ENCODE measurements around the gene MBD5. TPM values are rescaled to one million over a fixed set of nuclear protein-coding genes. Genes with fewer than 3 reads are reported as not detected.

The MBD5 gene
- total and polyA plus RNA-seq, 2 of the 4 experiments (the other 2 are of a cell fraction), result 9.8 to 14.2 TPM

- TF ChIP-seq, protein P1, sequence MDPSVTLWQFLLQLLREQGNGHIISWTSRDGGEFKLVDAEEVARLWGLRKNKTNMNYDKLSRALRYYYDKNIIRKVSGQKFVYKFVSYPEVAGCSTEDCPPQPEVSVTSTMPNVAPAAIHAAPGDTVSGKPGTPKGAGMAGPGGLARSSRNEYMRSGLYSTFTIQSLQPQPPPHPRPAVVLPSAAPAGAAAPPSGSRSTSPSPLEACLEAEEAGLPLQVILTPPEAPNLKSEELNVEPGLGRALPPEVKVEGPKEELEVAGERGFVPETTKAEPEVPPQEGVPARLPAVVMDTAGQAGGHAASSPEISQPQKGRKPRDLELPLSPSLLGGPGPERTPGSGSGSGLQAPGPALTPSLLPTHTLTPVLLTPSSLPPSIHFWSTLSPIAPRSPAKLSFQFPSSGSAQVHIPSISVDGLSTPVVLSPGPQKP (IDR thresholded peaks at IDR 0.05; ENCODE audit: borderline replicate concordance, low read depth, low read length), result no peak
Measured at GRCh38 chr2:148527488-148528340, 506.8 kb downstream of the MBD5 start (continued).

DNA sequence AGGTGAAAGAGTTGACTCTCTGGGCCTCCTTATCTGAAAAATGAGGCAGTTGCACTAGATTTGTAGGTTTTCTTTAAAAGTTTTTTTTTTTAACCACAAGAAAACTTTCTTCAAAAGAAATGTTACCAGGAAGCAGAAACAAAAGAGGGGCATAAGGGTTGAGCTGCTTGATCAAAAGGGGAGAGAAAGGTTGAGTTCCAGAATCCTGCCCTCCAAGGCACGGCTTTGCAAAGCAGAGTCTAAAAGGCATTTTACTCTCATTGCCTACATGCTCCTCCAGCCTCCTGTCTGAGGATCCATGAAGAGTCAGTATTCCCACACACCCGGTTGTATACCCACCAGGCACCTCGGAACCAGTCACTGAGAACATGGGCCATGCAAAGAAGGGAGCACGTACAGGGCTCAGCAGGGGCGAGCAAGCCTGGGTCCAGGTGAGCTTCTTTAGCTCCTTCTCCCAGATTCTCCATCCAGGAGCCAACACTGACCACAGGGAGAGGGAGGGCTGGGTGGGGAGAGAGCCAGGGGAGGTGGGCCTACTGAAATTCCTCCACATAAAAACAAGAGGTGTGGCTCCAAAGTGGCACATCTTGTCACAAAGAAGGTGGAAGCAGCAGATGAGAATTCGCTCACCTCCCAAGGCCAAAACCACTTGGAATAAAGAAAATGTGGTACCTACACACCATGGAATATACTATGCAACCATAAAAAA, 507.6 kb downstream of the MBD5 start:
- H3K14ac ChIP-seq (replicated peaks; ENCODE audit: low read depth, low read length), result no peak overlapping the region
- no peaks in the 10 kb centered on the region for H3K36me3 ChIP-seq (ENCODE audit: control insufficient read depth, insufficient read depth, low read length)
- no peak overlapping the region for H3K18ac ChIP-seq (ENCODE audit: low read depth, low read length)
- H2AK9ac ChIP-seq (replicated peaks; ENCODE audit: low read depth, low read length, poor library complexity), result no peak overlapping the region
- H2BK5ac ChIP-seq (ENCODE audit: low read depth, low read length, poor library complexity, severe bottlenecking), result no peak overlapping the region
- no TSS peak for BruUV-seq (replicated peaks)
- no peak for TF ChIP-seq FOS (IDR thresholded peaks at IDR 0.05; ENCODE audit: low read depth, low read length)
- no peak for TF ChIP-seq CEBPB (IDR thresholded peaks at IDR 0.05; ENCODE audit: low read depth, low read length)
- no peak for TF ChIP-seq MAFK (IDR thresholded peaks at IDR 0.05; ENCODE audit: low read depth, low read length)
- H3K79me1 ChIP-seq (ENCODE audit: low read depth in 1 of 2, low read length in 2 of 2), result no peaks in the 10 kb centered on the region
- no peak overlapping the region for H3K9ac ChIP-seq (ENCODE audit: low read depth, low read length)
- in situ Hi-C loops (cut with MboI; ENCODE audit: low sequenced_read_pairs), result no loop called here
- ATAC-seq (ENCODE audit: low read depth) (no peak), DNase-seq (no peak)
- no peaks in the 10 kb centered on the region for H3K9me1 ChIP-seq (ENCODE audit: insufficient read depth, low read length)
- no peaks in the 10 kb centered on the region; the same call in 1 of the 2 replicates for H4K20me1 ChIP-seq (ENCODE audit: insufficient read depth, low read length)
- no peak overlapping the region for H3K4ac ChIP-seq (ENCODE audit: low read depth, low read length)
- H2AFZ ChIP-seq (replicated peaks; ENCODE audit: low read length, poor library complexity), result no peak overlapping the region
- no peak overlapping the region for H3K27ac ChIP-seq (ENCODE audit: insufficient read depth, low read length)
- H4K5ac ChIP-seq (ENCODE audit: low read depth, low read length), result no peak overlapping the region
- H3K23ac ChIP-seq (ENCODE audit: low read depth, low read length), result no peak overlapping the region
- no peak overlapping the region for H2BK20ac ChIP-seq (ENCODE audit: low read depth, low read length)
- dilution Hi-C loops (cut with HindIII; ENCODE audit: low sequenced_read_pairs, unreplicated experiment), result no loop called here
- no peak overlapping the region for H4K8ac ChIP-seq (ENCODE audit: low read depth in 2 of 2, low read length in 2 of 2)
- no peaks in the 10 kb centered on the region for H3K9me3 ChIP-seq (ENCODE audit: control insufficient read depth, insufficient read depth, low read length)
- H4K91ac ChIP-seq (ENCODE audit: insufficient read depth, low read depth, low read length), result no peak overlapping the region
- H2AK5ac ChIP-seq (ENCODE audit: low read depth, low read length), result no peak overlapping the region
- ChIA-PET CTCF (no interaction called here), POLR2A (ENCODE audit: unreplicated experiment) (no interaction called here)
- no peak overlapping the region for H2BK120ac ChIP-seq (ENCODE audit: low read depth, low read length)
- H3K4me2 ChIP-seq (ENCODE audit: low read depth, low read length), result no peak overlapping the region
- intact Hi-C loops (cut with micrococcal nuclease), result no loop called here
- H2BK15ac ChIP-seq (ENCODE audit: low read depth, low read length), result no peak overlapping the region
- no peak overlapping the region for H3K4me3 ChIP-seq (ENCODE audit: insufficient read depth, low read depth, low read length)
- no peaks in the 10 kb centered on the region for H3K27me3 ChIP-seq (ENCODE audit: control insufficient read depth, insufficient read depth, low read length)
- WGBS, 2 experiments (ENCODE audit: extremely low coverage in 2 of 2, insufficient read length in 1 of 2), result 100% methylated on average over 1 of the region's 6 CpGs; no CpG with 5 or more reads in 1 of the 2 experiments
- H3K56ac ChIP-seq (ENCODE audit: extremely low read depth, insufficient read depth, low read length), result no peak overlapping the region
- H3K4me1 ChIP-seq (ENCODE audit: control insufficient read depth, insufficient read depth, low read length), result no peaks in the 10 kb centered on the region

Data from IMR-90 (cell line).